ENCODE results near the gene CDC16.

- TF ChIP-seq ATF3 (IDR thresholded peaks at IDR 0.05) (no peak), ATF3 (CRISPR knock-in tag; conservative IDR thresholded peaks at IDR 0.05) (no peak), PHF20 (IDR thresholded peaks at IDR 0.05; ENCODE audit: partially characterized antibody) (no peak), ZNF589 (CRISPR knock-in tag; IDR thresholded peaks at IDR 0.05; ENCODE audit: low read depth) (no peak), ZNF512 (tag; IDR thresholded peaks at IDR 0.05) (no peak), JUND (IDR thresholded peaks at IDR 0.05; ENCODE audit: borderline replicate concordance, low read depth, low read length) (no peak), JUND (tag; IDR thresholded peaks at IDR 0.05; ENCODE audit: borderline replicate concordance, low read depth, low read length) (no peak), LARP7 (IDR thresholded peaks at IDR 0.05) (no peak), SIN3B (IDR thresholded peaks at IDR 0.05; ENCODE audit: low read depth) (no peak)
Observed at GRCh38 chr13:114204894-114205293, 29.8 kb upstream of the CDC16 start.
